K562 (cell line): ENCODE data around the gene ATXN1. TPM values are rescaled to one million over a fixed set of nuclear protein-coding genes. Genes with fewer than 3 reads are reported as not detected.

Experiments
- ATAC-seq: fragments of 200-7000 bp; cut with Tn5 transposase; 3 replicates; pipeline ENCODE4 v1.9.1; 2020; ENCODE audit warnings: moderate library complexity
- BruUV-seq: library from RNA; stranded (reverse); fragments of 400-500 nt; replicated peaks from 2 replicates; lab custom pipeline; 2021; lab: Mats Ljungman, UMichigan
- CTCF ChIA-PET: fragments of 300-600 bp; formaldehyde crosslinking; extraction: SDS; loops from one replicate; lab custom pipeline; 2021; ENCODE audit warnings: low intra/inter-chr PET ratio; lab: Yijun Ruan, JAX
- POLR2A ChIA-PET: fragments of 300-600, 350-650 bp; sonication (Branson Sonifier 250); formaldehyde crosslinking; extraction: SDS; loops from one replicate; lab custom pipeline; 2021; ENCODE audit warnings: antibody characterized with exemption, inconsistent platforms; lab: Yijun Ruan, JAX
- DNase-seq, 4 experiments: peaks; one replicate each; pipeline versions ENCODE4 v3.0.0 to v3.0.0-alpha.2; 2011 to 2018; ENCODE audit warnings: low spot score in 3 of 4, mixed read lengths in 3 of 4; ENCODE audit errors: extremely low read depth in 1 of 4
- FAIRE-seq: peaks from 2 replicates; lab custom pipeline; 2011; peaks lifted over from hg19 to GRCh38; lab: Jason Lieb, UNC
- H2AFZ ChIP-seq: 2 replicates; pipeline ENCODE4 v1.6.0; 2011; ENCODE audit warnings: low read depth, low read length, control low read depth, inconsistent platforms
- H3K27ac ChIP-seq: fragments of 200-600 bp; 3 replicates; pipeline ENCODE4 v1.8.0; 2011; ENCODE audit warnings: low read depth, mild to moderate bottlenecking, control low read depth, inconsistent platforms, low read length, moderate library complexity, mixed read lengths; ENCODE audit errors: extremely low read depth
- H3K27me3 ChIP-seq, 2 experiments: fragments of 300-600 bp in 1 of 2; 2 replicates in 1 of 2; 3 replicates in 1 of 2; pipeline versions ENCODE4 v1.6.0 to v1.8.0; 2011; ENCODE audit warnings: inconsistent platforms in 2 of 2, low read length in 2 of 2, mild to moderate bottlenecking in 1 of 2, mixed read lengths in 1 of 2, moderate library complexity in 1 of 2; ENCODE audit not compliant: control insufficient read depth in 2 of 2, insufficient read depth in 2 of 2
- H3K36me3 ChIP-seq: fragments of 300-600 bp; 3 replicates; pipeline ENCODE4 v1.8.0; 2011; ENCODE audit warnings: mild to moderate bottlenecking, low read length, inconsistent platforms; ENCODE audit not compliant: control insufficient read depth, insufficient read depth
- H3K4me1 ChIP-seq, 2 experiments: fragments of 200-600 bp in 1 of 2; replicated peaks in 1 of 2; 2 replicates in 1 of 2; 3 replicates in 1 of 2; pipeline versions ENCODE4 v1.5.1 to v1.8.0; 2011; ENCODE audit warnings: inconsistent platforms in 2 of 2, low read length in 2 of 2, mild to moderate bottlenecking in 1 of 2, mixed read lengths in 1 of 2, moderate library complexity in 1 of 2; ENCODE audit not compliant: control insufficient read depth in 2 of 2, insufficient read depth in 2 of 2
- H3K4me2 ChIP-seq: 2 replicates; pipeline ENCODE4 v1.6.1; 2011; ENCODE audit warnings: low read length, control low read depth, inconsistent platforms, mixed read lengths; ENCODE audit not compliant: insufficient read depth
- H3K4me3 ChIP-seq: fragments of 200-600 bp; sonication (generic), shearing (Covaris generic); 2 replicates; pipeline ENCODE4 v1.5.1; 2016; ENCODE audit warnings: control low read depth, inconsistent platforms
- H3K79me2 ChIP-seq: fragments of 200-600 bp; 3 replicates; pipeline ENCODE4 v1.8.0; 2011; ENCODE audit warnings: low read length, inconsistent platforms; ENCODE audit not compliant: control insufficient read depth, insufficient read depth
- H3K9ac ChIP-seq, 2 experiments: 2 replicates each; pipeline versions ENCODE4 v1.6.0 to v1.6.1; 2011; ENCODE audit warnings: low read depth in 2 of 2, low read length in 2 of 2, control low read depth in 1 of 2, inconsistent platforms in 1 of 2, mild to moderate bottlenecking in 1 of 2, mixed read lengths in 1 of 2; ENCODE audit not compliant: insufficient read depth in 1 of 2
- H3K9me1 ChIP-seq: one replicate; pipeline ENCODE4 v1.6.0; 2011; ENCODE audit warnings: inconsistent platforms, mild to moderate bottlenecking, low read length, moderate library complexity; ENCODE audit not compliant: control insufficient read depth, insufficient read depth
- H3K9me3 ChIP-seq: replicated peaks from 2 replicates; pipeline ENCODE4 v1.5.1; 2011; ENCODE audit warnings: low read depth, low read length, inconsistent platforms; ENCODE audit not compliant: control insufficient read depth, insufficient read depth
- H4K20me1 ChIP-seq: replicated peaks from 2 replicates; pipeline ENCODE4 v1.6.1; 2011; ENCODE audit warnings: low read length, inconsistent platforms, mixed read lengths; ENCODE audit not compliant: control insufficient read depth, insufficient read depth
- BRF1 ChIP-seq: IDR thresholded peaks from 3 replicates; pipeline ENCODE4 v1.6.1; 2011; ENCODE audit warnings: borderline replicate concordance, mild to moderate bottlenecking; ENCODE audit not compliant: insufficient read length; ENCODE audit errors: extremely low read depth
- CREBBP ChIP-seq: IDR thresholded peaks from one replicate; pipeline ENCODE4 v1.6.1; 2012; ENCODE audit warnings: low read depth, mild to moderate bottlenecking, control low read depth, inconsistent platforms, low read length
- KHSRP ChIP-seq: fragments of 450-650 bp; IDR thresholded peaks from 2 replicates; pipeline ENCODE4 v1.6.1; 2017
- NR1H2 ChIP-seq: sonication (generic); formaldehyde crosslinking; IDR thresholded peaks from 2 replicates; pipeline ENCODE4 v1.4.0; 2020; ENCODE audit warnings: mild to moderate bottlenecking, missing genetic modification reagents
- ZFP1 ChIP-seq: fragments of 450-650 bp; formaldehyde crosslinking; IDR thresholded peaks from 2 replicates; pipeline ENCODE4 v1.4.0; 2020; ENCODE audit warnings: mild to moderate bottlenecking, mixed read lengths
- WGBS: fragments of 100-300 bp; shearing (Covaris generic); methylation state at CpG from one replicate; pipeline ENCODE4 v1.1.6; 2016; ENCODE audit warnings: low coverage, mixed read lengths; ENCODE audit not compliant: insufficient coverage; ENCODE audit errors: missing lambda C conversion rate; 5-methylcytosine and 5-hydroxymethylcytosine counted together
- in situ Hi-C: fragments of 300-500 bp; cut with MboI; formaldehyde crosslinking; loops from 4 replicates; pipeline ENCODE4 v1.15.0; 2018; ENCODE audit warnings: inconsistent platforms, mixed read lengths
- intact Hi-C: fragments of 100-400 bp; cut with micrococcal nuclease; formaldehyde crosslinking; loops from 2 replicates; pipeline ENCODE4 v1.14.2; 2022
- polyA plus RNA-seq, 8 experiments: library from polyadenylated mRNA; depleted of rRNA in 4 of 8; stranded (reverse) in 5 of 8; unstranded in 3 of 8; fragments of >200 nt; fragmentation: Nextera tagmentation in 2 of 8; fragmentation: Illumina TruSeq in 1 of 8; extraction: Ambion mirVana in 2 of 8; extraction: Trizol in 1 of 8; gene quantifications; 2 replicates each; pipeline versions ENCODE4 v1.2.1 to v1.2.3, GENCODE V29; 2011 to 2014; ENCODE audit warnings: inconsistent platforms in 1 of 8, missing spikeins in 1 of 8
- total RNA-seq, 7 experiments: library from RNA; depleted of rRNA in 6 of 7; stranded (reverse); fragments of >200 nt in 6 of 7; fragmentation: Illumina TruSeq in 2 of 7; extraction: Trizol in 2 of 7; gene quantifications; 2 replicates each; pipeline versions ENCODE4 v1.2.1 to v1.2.3, GENCODE V29; 2011 to 2021; ENCODE audit warnings: low replicate concordance in 1 of 7
- TF ChIP-seq, protein P1 (sequence below): fragments of 450-650 bp; IDR thresholded peaks from 2 replicates; pipeline ENCODE4 v1.6.1; 2016; ENCODE audit warnings: mild to moderate bottlenecking, moderate library complexity
- TF ChIP-seq, protein P2 (sequence below): sonication (generic); formaldehyde crosslinking; IDR thresholded peaks from 2 replicates; pipeline ENCODE4 v1.9.0; 2022; ENCODE audit warnings: mild to moderate bottlenecking, missing genetic modification reagents
- TF ChIP-seq, protein P3 (sequence below), 2 experiments: fragments of 450-650 bp in 1 of 2; sonication (generic) in 1 of 2; formaldehyde crosslinking; conservative IDR thresholded peaks; 2 replicates each; pipeline versions ENCODE4 v1.4.0 to v1.8.1; 2020 to 2022; ENCODE audit warnings: mild to moderate bottlenecking in 1 of 2, missing genetic modification reagents in 1 of 2
- TF ChIP-seq, protein P4 (sequence below): fragments of 250-450 bp; sonication (Bioruptor Pico); IDR thresholded peaks from 2 replicates; pipeline ENCODE4 v1.4.0; 2020

ATXN1 gene
- total and polyA plus RNA-seq, 9 of the 15 experiments (the other 6 are each of a cell fraction or from before 2014, with no cell fraction given) = under 0.01 to 1.2 (median 0.58) TPM

DNA sequence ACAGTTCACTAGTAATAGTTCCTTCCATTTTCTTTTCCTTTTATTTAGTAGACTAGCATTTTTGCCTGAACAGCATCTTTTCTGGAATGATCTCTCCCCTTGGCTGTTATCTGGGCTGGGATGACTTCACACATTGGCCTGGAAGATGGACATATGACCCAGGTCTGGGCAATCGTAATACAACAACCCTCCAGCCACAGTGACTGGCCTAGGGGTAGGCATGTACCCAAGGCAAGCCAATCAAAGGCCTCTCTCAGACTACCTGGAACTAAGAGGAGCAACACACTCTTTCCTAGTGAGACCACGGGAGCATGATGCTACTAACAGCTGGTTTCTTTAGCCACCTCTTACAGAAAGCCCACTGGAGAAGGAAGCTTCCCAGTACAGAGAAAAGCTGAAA is 270.6 kb downstream of the ATXN1 start:
- ATAC-seq (no peak), FAIRE-seq (no peak), DNase-seq (no peak)
- Histone ChIP-seq H3K4me1 (no peaks in the 10 kb centered on the region), H3K9me1 (no peaks in the 10 kb centered on the region), H3K36me3 (no peaks in the 10 kb centered on the region), H3K79me2 (no peaks in the 10 kb centered on the region), H3K27ac (no peak overlapping the region), H4K20me1 (no peaks in the 10 kb centered on the region), H3K4me2 (no peak overlapping the region), H3K9me3 (no peaks in the 10 kb centered on the region), H3K4me3 (no peak overlapping the region), H3K27me3 (peaks cover 6 to 10% of the 10 kb centered on the region in 2 experiments; a peak in 4 of 5 replicates), H3K9ac (no peak overlapping the region), H2AFZ (no peak overlapping the region)
- CTCF ChIA-PET = no interaction called here
- in situ Hi-C loops (no loop called here), intact Hi-C loops (no loop called here)
- TF ChIP-seq ZFP1 = no peak
- no peak for TF ChIP-seq KHSRP
- TF ChIP-seq BRF1 = no peak
- TF ChIP-seq, protein P1, sequence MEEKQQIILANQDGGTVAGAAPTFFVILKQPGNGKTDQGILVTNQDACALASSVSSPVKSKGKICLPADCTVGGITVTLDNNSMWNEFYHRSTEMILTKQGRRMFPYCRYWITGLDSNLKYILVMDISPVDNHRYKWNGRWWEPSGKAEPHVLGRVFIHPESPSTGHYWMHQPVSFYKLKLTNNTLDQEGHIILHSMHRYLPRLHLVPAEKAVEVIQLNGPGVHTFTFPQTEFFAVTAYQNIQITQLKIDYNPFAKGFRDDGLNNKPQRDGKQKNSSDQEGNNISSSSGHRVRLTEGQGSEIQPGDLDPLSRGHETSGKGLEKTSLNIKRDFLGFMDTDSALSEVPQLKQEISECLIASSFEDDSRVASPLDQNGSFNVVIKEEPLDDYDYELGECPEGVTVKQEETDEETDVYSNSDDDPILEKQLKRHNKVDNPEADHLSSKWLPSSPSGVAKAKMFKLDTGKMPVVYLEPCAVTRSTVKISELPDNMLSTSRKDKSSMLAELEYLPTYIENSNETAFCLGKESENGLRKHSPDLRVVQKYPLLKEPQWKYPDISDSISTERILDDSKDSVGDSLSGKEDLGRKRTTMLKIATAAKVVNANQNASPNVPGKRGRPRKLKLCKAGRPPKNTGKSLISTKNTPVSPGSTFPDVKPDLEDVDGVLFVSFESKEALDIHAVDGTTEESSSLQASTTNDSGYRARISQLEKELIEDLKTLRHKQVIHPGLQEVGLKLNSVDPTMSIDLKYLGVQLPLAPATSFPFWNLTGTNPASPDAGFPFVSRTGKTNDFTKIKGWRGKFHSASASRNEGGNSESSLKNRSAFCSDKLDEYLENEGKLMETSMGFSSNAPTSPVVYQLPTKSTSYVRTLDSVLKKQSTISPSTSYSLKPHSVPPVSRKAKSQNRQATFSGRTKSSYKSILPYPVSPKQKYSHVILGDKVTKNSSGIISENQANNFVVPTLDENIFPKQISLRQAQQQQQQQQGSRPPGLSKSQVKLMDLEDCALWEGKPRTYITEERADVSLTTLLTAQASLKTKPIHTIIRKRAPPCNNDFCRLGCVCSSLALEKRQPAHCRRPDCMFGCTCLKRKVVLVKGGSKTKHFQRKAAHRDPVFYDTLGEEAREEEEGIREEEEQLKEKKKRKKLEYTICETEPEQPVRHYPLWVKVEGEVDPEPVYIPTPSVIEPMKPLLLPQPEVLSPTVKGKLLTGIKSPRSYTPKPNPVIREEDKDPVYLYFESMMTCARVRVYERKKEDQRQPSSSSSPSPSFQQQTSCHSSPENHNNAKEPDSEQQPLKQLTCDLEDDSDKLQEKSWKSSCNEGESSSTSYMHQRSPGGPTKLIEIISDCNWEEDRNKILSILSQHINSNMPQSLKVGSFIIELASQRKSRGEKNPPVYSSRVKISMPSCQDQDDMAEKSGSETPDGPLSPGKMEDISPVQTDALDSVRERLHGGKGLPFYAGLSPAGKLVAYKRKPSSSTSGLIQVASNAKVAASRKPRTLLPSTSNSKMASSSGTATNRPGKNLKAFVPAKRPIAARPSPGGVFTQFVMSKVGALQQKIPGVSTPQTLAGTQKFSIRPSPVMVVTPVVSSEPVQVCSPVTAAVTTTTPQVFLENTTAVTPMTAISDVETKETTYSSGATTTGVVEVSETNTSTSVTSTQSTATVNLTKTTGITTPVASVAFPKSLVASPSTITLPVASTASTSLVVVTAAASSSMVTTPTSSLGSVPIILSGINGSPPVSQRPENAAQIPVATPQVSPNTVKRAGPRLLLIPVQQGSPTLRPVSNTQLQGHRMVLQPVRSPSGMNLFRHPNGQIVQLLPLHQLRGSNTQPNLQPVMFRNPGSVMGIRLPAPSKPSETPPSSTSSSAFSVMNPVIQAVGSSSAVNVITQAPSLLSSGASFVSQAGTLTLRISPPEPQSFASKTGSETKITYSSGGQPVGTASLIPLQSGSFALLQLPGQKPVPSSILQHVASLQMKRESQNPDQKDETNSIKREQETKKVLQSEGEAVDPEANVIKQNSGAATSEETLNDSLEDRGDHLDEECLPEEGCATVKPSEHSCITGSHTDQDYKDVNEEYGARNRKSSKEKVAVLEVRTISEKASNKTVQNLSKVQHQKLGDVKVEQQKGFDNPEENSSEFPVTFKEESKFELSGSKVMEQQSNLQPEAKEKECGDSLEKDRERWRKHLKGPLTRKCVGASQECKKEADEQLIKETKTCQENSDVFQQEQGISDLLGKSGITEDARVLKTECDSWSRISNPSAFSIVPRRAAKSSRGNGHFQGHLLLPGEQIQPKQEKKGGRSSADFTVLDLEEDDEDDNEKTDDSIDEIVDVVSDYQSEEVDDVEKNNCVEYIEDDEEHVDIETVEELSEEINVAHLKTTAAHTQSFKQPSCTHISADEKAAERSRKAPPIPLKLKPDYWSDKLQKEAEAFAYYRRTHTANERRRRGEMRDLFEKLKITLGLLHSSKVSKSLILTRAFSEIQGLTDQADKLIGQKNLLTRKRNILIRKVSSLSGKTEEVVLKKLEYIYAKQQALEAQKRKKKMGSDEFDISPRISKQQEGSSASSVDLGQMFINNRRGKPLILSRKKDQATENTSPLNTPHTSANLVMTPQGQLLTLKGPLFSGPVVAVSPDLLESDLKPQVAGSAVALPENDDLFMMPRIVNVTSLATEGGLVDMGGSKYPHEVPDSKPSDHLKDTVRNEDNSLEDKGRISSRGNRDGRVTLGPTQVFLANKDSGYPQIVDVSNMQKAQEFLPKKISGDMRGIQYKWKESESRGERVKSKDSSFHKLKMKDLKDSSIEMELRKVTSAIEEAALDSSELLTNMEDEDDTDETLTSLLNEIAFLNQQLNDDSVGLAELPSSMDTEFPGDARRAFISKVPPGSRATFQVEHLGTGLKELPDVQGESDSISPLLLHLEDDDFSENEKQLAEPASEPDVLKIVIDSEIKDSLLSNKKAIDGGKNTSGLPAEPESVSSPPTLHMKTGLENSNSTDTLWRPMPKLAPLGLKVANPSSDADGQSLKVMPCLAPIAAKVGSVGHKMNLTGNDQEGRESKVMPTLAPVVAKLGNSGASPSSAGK = no peak
- TF ChIP-seq, protein P2, sequence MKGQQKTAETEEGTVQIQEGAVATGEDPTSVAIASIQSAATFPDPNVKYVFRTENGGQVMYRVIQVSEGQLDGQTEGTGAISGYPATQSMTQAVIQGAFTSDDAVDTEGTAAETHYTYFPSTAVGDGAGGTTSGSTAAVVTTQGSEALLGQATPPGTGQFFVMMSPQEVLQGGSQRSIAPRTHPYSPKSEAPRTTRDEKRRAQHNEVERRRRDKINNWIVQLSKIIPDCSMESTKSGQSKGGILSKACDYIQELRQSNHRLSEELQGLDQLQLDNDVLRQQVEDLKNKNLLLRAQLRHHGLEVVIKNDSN = no peak
- no peak for TF ChIP-seq CREBBP
- TF ChIP-seq, protein P3, sequence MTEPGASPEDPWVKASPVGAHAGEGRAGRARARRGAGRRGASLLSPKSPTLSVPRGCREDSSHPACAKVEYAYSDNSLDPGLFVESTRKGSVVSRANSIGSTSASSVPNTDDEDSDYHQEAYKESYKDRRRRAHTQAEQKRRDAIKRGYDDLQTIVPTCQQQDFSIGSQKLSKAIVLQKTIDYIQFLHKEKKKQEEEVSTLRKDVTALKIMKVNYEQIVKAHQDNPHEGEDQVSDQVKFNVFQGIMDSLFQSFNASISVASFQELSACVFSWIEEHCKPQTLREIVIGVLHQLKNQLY (CRISPR knock-in tag; conservative IDR thresholded peaks at IDR 0.05) = no peak
- TF ChIP-seq, protein P4, sequence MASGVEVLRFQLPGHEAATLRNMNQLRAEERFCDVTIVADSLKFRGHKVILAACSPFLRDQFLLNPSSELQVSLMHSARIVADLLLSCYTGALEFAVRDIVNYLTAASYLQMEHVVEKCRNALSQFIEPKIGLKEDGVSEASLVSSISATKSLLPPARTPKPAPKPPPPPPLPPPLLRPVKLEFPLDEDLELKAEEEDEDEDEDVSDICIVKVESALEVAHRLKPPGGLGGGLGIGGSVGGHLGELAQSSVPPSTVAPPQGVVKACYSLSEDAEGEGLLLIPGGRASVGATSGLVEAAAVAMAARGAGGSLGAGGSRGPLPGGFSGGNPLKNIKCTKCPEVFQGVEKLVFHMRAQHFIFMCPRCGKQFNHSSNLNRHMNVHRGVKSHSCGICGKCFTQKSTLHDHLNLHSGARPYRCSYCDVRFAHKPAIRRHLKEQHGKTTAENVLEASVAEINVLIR (CRISPR knock-in tag) = no peak
- TF ChIP-seq NR1H2 (CRISPR knock-in tag) = no peak
- BruUV-seq = no TSS peak
- 2% methylated on average over 2 of the region's 2 CpGs for WGBS
- POLR2A ChIA-PET = interaction anchor here (1.5 kb wide), 1 partner anchor 347 kb away, joined by 3 read pairs; no protein-coding TSS in a partner anchor
